DMS114 treated with DMSO at 0.1 percent for 48 hours (cell line): ENCODE results near the gene HAVCR2.

Experiments
- DNase-seq: peaks from one replicate; lab custom pipeline; 2025; ENCODE audit not compliant: unreplicated experiment; lab: John Stamatoyannopoulos, UW

HAVCR2 gene

GRCh38 chr5:157046041-157046440 lies 62.8 kb downstream of the HAVCR2 start:
- DNase-seq, result no peak

GRCh38 chr5:157045601-157046000 lies 63.2 kb downstream of the HAVCR2 start:
- DNase-seq, result no peak

- no peak for DNase-seq
Observed at GRCh38 chr5:157038568-157039187, 70.2 kb downstream of the HAVCR2 start.
